Caco-2 (cell line): Measurements from ENCODE around the gene SMIM44. TPM values are rescaled to one million over a fixed set of nuclear protein-coding genes. Genes with fewer than 3 reads are reported as not detected.
"Not testable (repeated sequence)": the region's sequence is repeated elsewhere in the genome, so short reads cannot be mapped to it uniquely, and the experiment has no call there.

Source experiments
- BruUV-seq: library from RNA; stranded (reverse); fragments of 400-500 nt; replicated peaks from 2 replicates; lab custom pipeline; 2021; lab: Mats Ljungman, UMichigan
- CTCF ChIA-PET: fragments of 300-600 bp; sonication (Branson Sonifier 250); formaldehyde crosslinking; loops from one replicate; lab custom pipeline; 2022; ENCODE audit warnings: antibody characterized with exemption; lab: Charles Lee
- POLR2A ChIA-PET: fragments of 300-600 bp; sonication (Branson Sonifier 250); formaldehyde crosslinking; loops from one replicate; lab custom pipeline; 2022; ENCODE audit warnings: antibody characterized with exemption; lab: Charles Lee
- DNase-seq, 2 experiments: peaks; one replicate each; pipeline versions ENCODE4 v3.0.0 to v3.0.0-alpha.2; 2020 to 2022
- H3K27me3 ChIP-seq: replicated peaks from 2 replicates; pipeline ENCODE4 v1.6.0; 2011; ENCODE audit warnings: low read length; ENCODE audit not compliant: control insufficient read depth, insufficient read depth
- H3K36me3 ChIP-seq: 2 replicates; pipeline ENCODE4 v1.5.1; 2011; ENCODE audit warnings: low read length; ENCODE audit not compliant: control insufficient read depth, insufficient read depth
- H3K4me1 ChIP-seq: fragments of 250-450 bp; sonication (Bioruptor Pico); 2 replicates; pipeline ENCODE4 v1.5.1; 2020; ENCODE audit warnings: mild to moderate bottlenecking
- H3K4me3 ChIP-seq: 2 replicates; pipeline ENCODE4 v1.5.1; 2011; ENCODE audit warnings: low read depth, mild to moderate bottlenecking, control low read depth, low read length
- H3K9me3 ChIP-seq: fragments of 250-450 bp; sonication (Bioruptor Pico); 2 replicates; pipeline ENCODE4 v1.5.1; 2020; ENCODE audit warnings: mild to moderate bottlenecking, moderate library complexity
- H3K27ac Mint-ChIP-seq: one replicate; pipeline ENCODE4 v1.8.0; 2022; ENCODE audit warnings: mixed read lengths; ENCODE audit not compliant: unreplicated experiment
- H3K27me3 Mint-ChIP-seq: one replicate; pipeline ENCODE4 v1.8.0; 2022; ENCODE audit warnings: mixed read lengths; ENCODE audit not compliant: insufficient read depth, unreplicated experiment
- H3K36me3 Mint-ChIP-seq: one replicate; pipeline ENCODE4 v1.8.0; 2022; ENCODE audit warnings: mild to moderate bottlenecking, mixed read lengths; ENCODE audit not compliant: insufficient read depth, unreplicated experiment
- H3K4me1 Mint-ChIP-seq: one replicate; pipeline ENCODE4 v1.8.0; 2022; ENCODE audit warnings: low read depth, mixed read lengths; ENCODE audit not compliant: unreplicated experiment
- H3K4me3 Mint-ChIP-seq: one replicate; pipeline ENCODE4 v1.8.0; 2022; ENCODE audit warnings: mild to moderate bottlenecking, moderate library complexity, mixed read lengths; ENCODE audit not compliant: unreplicated experiment
- H3K9me3 Mint-ChIP-seq: one replicate; pipeline ENCODE4 v1.8.0; 2022; ENCODE audit warnings: mixed read lengths; ENCODE audit not compliant: unreplicated experiment
- CTCF ChIP-seq, 2 experiments: fragments of 200-600 bp in 1 of 2; IDR thresholded peaks; 1 replicate in 1 of 2; 2 replicates in 1 of 2; pipeline versions ENCODE4 v1.5.1 to v1.8.0; 2011 to 2022; ENCODE audit warnings: antibody characterized with exemption in 1 of 2, control low read depth in 1 of 2, inconsistent platforms in 1 of 2, low read depth in 1 of 2, low read length in 1 of 2, mild to moderate bottlenecking in 1 of 2, moderate library complexity in 1 of 2; ENCODE audit not compliant: insufficient read depth in 1 of 2, severe bottlenecking in 1 of 2, unreplicated experiment in 1 of 2
- intact Hi-C: fragments of 100-400 bp; cut with micrococcal nuclease; formaldehyde crosslinking; loops from one replicate; pipeline ENCODE4 v1.10.0; 2022; ENCODE audit not compliant: unreplicated experiment
- total RNA-seq: library from RNA; stranded (reverse); gene quantifications from 2 replicates; pipeline ENCODE4 v1.2.3, GENCODE V29; 2022

SMIM44 gene
- total RNA-seq, 1 experiment from 2014 or later = not detected

GRCh38 chr19:3510727-3511126 is 27.5 kb upstream of the SMIM44 start:
- Mint-ChIP-seq H3K27me3 (no peaks in the 10 kb centered on the region), H3K36me3 (peaks cover 32% of the 10 kb centered on the region), H3K4me3 (no peak overlapping the region), H3K27ac (no peak overlapping the region), H3K4me1 (no peaks in the 10 kb centered on the region), H3K9me3 (no peaks in the 10 kb centered on the region)
- no peak for DNase-seq
- ChIA-PET POLR2A (no interaction called here), CTCF (no interaction called here)
- Histone ChIP-seq H3K4me1 (no peaks in the 10 kb centered on the region; the same call in 1 of the 2 replicates), H3K36me3 (peaks cover 1% of the 10 kb centered on the region), H3K9me3 (no peaks in the 10 kb centered on the region), H3K4me3 (no peak overlapping the region), H3K27me3 (no peaks in the 10 kb centered on the region)
- no TSS peak for BruUV-seq
- TF ChIP-seq CTCF (IDR thresholded peaks at IDR 0.05; ENCODE audit: insufficient read depth in 1 of 2, low read depth in 1 of 2, low read length in 1 of 2, severe bottlenecking in 1 of 2, unreplicated experiment in 1 of 2) = no peak
- intact Hi-C loops = no loop called here

GRCh38 chr19:3509566-3509989 is 26.3 kb upstream of the SMIM44 start:
- TF ChIP-seq CTCF (IDR thresholded peaks at IDR 0.05; ENCODE audit: insufficient read depth in 1 of 2, low read depth in 1 of 2, low read length in 1 of 2, severe bottlenecking in 1 of 2, unreplicated experiment in 1 of 2) = no peak
- Mint-ChIP-seq H3K36me3 (peaks cover 35% of the 10 kb centered on the region), H3K9me3 (no peaks in the 10 kb centered on the region), H3K27me3 (no peaks in the 10 kb centered on the region), H3K4me3 (peak overlapping the region; percentile 27), H3K4me1 (no peaks in the 10 kb centered on the region), H3K27ac (no peak overlapping the region)
- Histone ChIP-seq H3K4me3 (no peak overlapping the region), H3K9me3 (no peaks in the 10 kb centered on the region), H3K4me1 (no peaks in the 10 kb centered on the region; the same call in 1 of the 2 replicates), H3K27me3 (no peaks in the 10 kb centered on the region), H3K36me3 (peaks cover 1% of the 10 kb centered on the region)
- ChIA-PET CTCF (no interaction called here), POLR2A (no interaction called here)
- DNase-seq = no peak
- BruUV-seq = no TSS peak
- intact Hi-C loops = no loop called here

GRCh38 chr19:3508771-3509535 is 25.7 kb upstream of the SMIM44 start:
- Mint-ChIP-seq H3K4me3 (peak overlapping the region; percentile 27), H3K27ac (no peak overlapping the region), H3K9me3 (no peaks in the 10 kb centered on the region), H3K36me3 (peaks cover 29% of the 10 kb centered on the region), H3K27me3 (no peaks in the 10 kb centered on the region), H3K4me1 (no peaks in the 10 kb centered on the region)
- no peak for DNase-seq
- Histone ChIP-seq H3K9me3 (no peaks in the 10 kb centered on the region), H3K27me3 (no peaks in the 10 kb centered on the region), H3K4me3 (no peak overlapping the region), H3K4me1 (no peaks in the 10 kb centered on the region; the same call in 1 of the 2 replicates), H3K36me3 (peaks cover 1% of the 10 kb centered on the region)
- intact Hi-C loops = no loop called here
- CTCF ChIA-PET = no interaction called here
- no peak for TF ChIP-seq CTCF (IDR thresholded peaks at IDR 0.05; ENCODE audit: insufficient read depth in 1 of 2, low read depth in 1 of 2, low read length in 1 of 2, severe bottlenecking in 1 of 2, unreplicated experiment in 1 of 2)
- POLR2A ChIA-PET = no interaction called here
- no TSS peak for BruUV-seq

- peaks cover 29% of the 10 kb centered on the region for H3K36me3 Mint-ChIP-seq
- DNase-seq, H3K9me3 Mint-ChIP-seq, POLR2A ChIA-PET, H3K4me1 Mint-ChIP-seq, H3K4me3 ChIP-seq, H3K27ac Mint-ChIP-seq, H3K27me3 Mint-ChIP-seq, H3K36me3 ChIP-seq, CTCF ChIA-PET, H3K4me1 ChIP-seq, H3K27me3 ChIP-seq, intact Hi-C loops, H3K4me3 Mint-ChIP-seq, H3K9me3 ChIP-seq: not testable (repeated sequence)
- TSS peak; percentile 43 for BruUV-seq
These were observed 24.9 kb upstream of the SMIM44 start for GRCh38 chr19:3508121-3508661.
